Stimulated activated CD8-positive, alpha-beta memory T cell treated with anti-CD3 and anti-CD28 coated beads, Interleukin-7, amount 100 ng/mL, for 4 hours (primary cell): ENCODE results near the gene EYA2.

ENCODE experiments used
- DNase-seq, 2 donors: peaks; one replicate each; pipeline ENCODE4 v3.0.0-alpha.2; 2020; ENCODE audit warnings: low read depth in 2 of 2

The EYA2 gene

DNA sequence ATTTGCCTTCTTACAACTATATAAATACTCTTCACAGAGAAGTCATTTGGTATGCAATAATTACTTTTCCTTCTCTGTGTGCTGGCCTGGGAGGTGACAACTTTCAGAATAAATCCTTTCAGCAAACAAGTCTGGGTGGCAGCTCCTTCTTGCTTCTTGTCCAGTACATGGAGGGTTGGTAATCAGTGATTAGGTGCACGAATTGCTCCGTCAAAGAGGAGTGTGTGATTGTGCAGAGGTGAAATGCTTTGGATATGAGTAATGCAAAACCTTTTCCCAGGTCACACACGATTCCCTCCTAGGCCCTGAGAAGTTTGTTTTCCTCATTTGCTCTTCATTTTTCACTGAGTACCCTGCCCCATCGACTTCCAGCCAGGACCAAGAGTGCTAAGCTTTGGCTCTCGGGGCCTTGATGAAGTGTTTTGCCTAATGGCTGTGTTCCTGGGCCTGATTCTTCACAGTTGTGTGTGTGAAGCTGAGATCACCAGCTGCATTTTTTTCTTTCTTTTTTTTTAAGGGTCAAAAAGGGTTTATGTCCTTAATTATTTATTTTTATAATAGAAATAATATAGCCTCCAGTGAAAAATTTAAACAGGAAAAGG lies 245.4 kb downstream of the EYA2 start:
- no peak for DNase-seq

DNA sequence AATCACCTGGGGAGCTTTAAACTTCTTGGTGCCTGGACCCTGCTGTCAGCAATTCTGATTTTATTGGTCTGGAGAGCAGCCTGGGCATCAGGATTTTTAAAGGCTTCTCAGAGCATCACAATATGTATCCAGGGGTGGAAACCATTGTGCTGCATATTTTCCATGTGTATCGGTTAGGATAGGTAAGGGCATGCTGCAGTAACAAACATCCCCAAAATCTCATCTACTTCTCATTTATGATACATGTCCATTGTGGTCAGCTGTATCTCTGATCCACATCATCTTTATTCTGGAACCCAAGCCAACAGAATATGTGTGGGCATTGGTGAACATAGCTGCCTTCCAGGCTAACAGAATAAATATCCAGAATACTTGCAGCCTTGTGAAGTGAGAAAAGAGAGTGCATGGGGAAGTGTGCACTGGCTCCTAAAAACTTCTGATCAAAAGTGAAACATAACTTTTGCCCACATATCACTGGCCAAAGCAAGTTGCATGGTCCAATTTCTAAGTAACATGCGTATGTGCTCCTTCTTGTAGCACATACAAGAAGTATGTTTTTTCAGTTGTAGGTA lies 246.8 kb downstream of the EYA2 start:
- no peak for DNase-seq

GRCh38 chr20:47141941-47142773 lies 247.5 kb downstream of the EYA2 start:
- no peak for DNase-seq

GRCh38 chr20:47142774-47143170 lies 248.1 kb downstream of the EYA2 start:
- no peak for DNase-seq

- no peak for DNase-seq
Observed at GRCh38 chr20:47143657-47144056, 249.0 kb downstream of the EYA2 start.

GRCh38 chr20:47144463-47144862 lies 249.8 kb downstream of the EYA2 start:
- DNase-seq: no peak

DNA sequence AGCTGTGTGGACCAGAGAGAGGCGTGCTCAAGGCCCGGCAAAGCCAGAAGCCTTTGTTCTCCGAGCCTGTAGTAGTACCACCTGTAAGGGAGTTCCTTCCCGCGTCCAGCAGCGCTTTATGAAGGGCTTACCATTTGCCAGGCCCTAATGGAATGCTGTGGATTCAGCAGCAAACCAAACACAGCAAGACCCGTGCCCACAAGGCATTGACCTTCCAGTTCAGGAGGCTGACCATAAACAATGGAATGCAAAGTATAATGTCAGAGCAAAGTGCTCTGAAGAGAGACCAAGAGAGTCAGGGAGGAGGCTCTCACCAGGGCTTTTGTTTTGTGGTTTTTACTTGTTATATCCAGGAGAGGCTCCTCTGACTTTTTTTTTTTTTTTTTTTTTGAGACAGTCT lies 252.0 kb downstream of the EYA2 start:
- no peak for DNase-seq

- no peak for DNase-seq
Observed at GRCh38 chr20:47148059-47148458, 253.4 kb downstream of the EYA2 start.

DNA sequence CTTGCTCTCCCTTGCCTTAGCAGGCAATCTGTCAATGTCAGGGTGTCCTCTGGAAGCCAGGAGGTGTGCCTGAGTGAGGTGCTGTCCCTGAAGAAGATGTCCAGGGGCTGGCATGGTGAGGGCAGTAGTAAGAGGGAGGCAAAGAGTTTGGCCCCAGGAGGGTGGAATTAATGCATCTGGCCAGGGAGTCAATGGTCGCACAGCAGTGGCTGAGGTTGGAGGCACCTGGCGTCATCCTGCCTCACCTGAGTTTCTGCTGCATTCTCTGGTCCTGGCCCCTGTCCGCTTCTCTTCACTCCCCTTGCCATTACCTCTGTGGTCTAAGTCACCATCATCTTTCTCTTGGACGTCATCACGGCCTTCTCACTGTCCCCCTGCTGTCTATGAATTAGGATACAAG lies 255.3 kb downstream of the EYA2 start:
- DNase-seq: no peak

GRCh38 chr20:47150403-47151152 lies 255.9 kb downstream of the EYA2 start:
- DNase-seq: no peak

GRCh38 chr20:47152068-47152467 lies 257.4 kb downstream of the EYA2 start:
- no peak for DNase-seq

DNA sequence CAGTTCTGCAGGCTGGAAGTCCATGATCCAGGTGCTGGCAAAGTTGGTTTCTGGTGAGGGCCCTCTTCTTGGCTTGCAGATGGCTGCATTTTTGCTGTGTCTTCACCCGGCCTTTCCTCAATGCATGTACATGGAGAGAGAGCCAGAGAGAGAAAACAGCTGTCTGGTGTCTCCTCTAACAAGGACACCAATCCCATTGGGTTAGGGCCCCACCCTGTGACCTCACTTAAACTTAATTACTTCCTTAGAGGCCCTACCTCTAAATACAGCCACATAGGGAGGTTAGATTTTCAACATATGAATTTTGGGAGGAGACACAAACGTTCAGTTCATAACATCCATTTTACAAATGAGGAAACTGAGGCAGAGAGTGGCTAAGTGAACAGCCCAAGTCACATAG lies 259.4 kb downstream of the EYA2 start:
- DNase-seq: no peak

- DNase-seq: no peak
Observed at GRCh38 chr20:47156301-47157137, 261.9 kb downstream of the EYA2 start.

DNA sequence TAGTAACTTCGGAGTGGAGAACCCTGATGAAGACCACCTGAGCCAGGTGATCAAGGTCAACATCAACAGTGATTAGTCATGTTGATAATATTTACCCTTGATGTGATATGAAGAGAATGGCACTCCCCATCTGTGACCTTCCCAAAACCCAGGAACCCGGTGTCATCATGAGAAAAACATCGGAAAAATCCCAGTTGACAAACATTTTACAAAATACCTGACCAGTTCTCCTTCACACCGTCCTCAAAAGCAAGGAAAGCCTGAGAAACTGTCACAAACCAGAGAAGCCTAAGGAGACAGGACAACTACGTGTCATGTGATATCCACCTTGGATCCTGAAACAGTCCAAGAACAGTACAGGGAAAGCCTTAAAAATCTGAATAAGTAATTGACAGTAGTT lies 264.5 kb downstream of the EYA2 start:
- DNase-seq: no peak

- no peak for DNase-seq
Observed at GRCh38 chr20:47160240-47160639, 265.6 kb downstream of the EYA2 start.

GRCh38 chr20:47160992-47161391 lies 266.3 kb downstream of the EYA2 start:
- no peak for DNase-seq

- DNase-seq: no peak
Observed at GRCh38 chr20:47161411-47161810, 266.8 kb downstream of the EYA2 start.

- no peak for DNase-seq
Observed at GRCh38 chr20:47164140-47164539, 269.5 kb downstream of the EYA2 start.

- DNase-seq: no peak
Observed at GRCh38 chr20:47165376-47165865, 270.8 kb downstream of the EYA2 start.

- no peak for DNase-seq
Observed at GRCh38 chr20:47167846-47168245, 273.2 kb downstream of the EYA2 start.

GRCh38 chr20:47172579-47172978 lies 277.9 kb downstream of the EYA2 start:
- no peak for DNase-seq
